LNCAP (cell line): Measurements from ENCODE around the gene TENM3.

ENCODE experiments used
- TF ChIP-seq, protein P1 (sequence below): fragments of 450-650 bp; IDR thresholded peaks from 2 replicates; pipeline ENCODE4 v1.5.1; 2017; ENCODE audit warnings: mild to moderate bottlenecking

Gene TENM3

GRCh38 chr4:182749667-182750167, 506.5 kb downstream of the TENM3 start:
- TF ChIP-seq, protein P1, sequence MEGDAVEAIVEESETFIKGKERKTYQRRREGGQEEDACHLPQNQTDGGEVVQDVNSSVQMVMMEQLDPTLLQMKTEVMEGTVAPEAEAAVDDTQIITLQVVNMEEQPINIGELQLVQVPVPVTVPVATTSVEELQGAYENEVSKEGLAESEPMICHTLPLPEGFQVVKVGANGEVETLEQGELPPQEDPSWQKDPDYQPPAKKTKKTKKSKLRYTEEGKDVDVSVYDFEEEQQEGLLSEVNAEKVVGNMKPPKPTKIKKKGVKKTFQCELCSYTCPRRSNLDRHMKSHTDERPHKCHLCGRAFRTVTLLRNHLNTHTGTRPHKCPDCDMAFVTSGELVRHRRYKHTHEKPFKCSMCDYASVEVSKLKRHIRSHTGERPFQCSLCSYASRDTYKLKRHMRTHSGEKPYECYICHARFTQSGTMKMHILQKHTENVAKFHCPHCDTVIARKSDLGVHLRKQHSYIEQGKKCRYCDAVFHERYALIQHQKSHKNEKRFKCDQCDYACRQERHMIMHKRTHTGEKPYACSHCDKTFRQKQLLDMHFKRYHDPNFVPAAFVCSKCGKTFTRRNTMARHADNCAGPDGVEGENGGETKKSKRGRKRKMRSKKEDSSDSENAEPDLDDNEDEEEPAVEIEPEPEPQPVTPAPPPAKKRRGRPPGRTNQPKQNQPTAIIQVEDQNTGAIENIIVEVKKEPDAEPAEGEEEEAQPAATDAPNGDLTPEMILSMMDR, result no peak

DNA sequence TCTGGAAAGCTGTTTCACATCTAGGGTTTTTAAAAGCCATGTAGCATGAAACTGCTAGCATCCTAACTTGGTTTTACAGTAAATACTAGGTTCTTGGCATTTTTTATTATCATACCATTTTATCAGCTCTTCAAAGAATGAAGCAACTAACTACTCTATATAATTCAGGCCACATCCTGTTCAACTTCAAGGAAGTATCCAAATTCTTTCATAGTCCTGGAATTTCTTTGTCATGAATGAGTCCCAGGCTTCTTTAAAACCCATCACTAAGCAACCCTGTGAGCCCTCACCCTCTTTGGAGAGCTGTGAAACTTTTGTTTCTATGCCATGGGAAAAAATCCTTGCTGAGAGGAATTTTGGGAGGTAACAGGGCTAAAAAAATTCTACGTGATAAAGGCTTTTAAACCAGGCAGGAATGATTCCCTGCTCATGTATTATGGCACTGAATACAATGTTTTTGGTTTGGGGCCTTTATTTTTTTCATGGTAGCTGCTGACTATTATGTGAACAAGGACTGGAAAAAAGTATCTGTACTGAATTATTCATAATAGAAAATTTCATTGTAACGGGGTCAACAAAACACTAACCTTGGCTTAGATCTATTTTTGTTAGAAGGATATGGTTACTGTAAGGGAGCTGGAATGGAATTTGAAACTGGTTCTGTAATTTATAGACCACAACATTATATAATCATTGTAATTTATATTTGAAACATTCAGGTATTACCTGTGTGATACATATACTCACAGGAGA, 509.1 kb downstream of the TENM3 start:
- TF ChIP-seq, protein P1, result no peak

GRCh38 chr4:182754895-182755294, 511.7 kb downstream of the TENM3 start:
- TF ChIP-seq, protein P1, result no peak

DNA sequence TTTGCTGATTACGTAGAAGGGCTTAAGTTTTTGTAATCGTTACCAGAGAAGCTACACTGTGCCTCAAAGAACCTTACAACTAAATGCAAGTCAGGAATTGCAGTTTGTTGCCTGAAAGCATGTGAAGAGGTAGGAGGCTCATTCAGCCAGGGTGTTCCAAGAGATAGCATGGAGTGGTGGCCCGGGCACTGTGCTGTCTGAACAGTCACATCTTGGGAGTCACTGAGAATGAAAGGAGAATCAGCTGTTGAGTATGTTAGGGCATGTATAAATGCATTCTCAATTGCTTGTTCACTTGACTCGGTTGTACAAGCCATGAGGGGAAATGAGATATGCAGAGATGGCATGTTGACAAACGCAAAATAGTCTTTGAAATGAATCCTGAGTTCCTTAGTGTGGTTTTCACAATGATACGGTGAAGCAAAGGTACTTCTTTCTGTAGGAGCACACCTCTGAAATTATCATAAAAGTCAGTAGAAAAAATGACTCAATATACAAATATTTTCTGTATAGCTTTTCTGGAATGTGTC, 513.0 kb downstream of the TENM3 start:
- TF ChIP-seq, protein P1, result no peak

DNA sequence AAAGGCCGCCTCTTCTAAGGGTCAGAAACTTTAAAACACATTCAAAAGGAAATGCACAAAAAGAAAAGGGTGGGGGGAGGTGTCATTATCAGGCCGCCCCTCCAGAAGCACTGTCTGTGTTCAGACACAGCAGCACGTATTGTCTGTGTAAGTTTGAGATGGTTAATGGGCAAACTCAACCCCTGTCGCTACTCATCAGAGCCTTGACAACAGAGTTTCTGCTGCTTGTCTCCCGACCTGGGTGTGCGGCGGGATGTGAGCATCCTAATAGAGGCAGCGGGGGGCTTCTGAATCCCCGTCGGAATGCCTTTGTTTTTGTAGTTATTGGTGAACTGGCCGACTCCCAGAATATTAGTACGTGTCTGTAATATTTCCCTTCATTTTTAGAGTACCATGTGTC, 515.1 kb downstream of the TENM3 start:
- TF ChIP-seq, protein P1, result no peak

DNA sequence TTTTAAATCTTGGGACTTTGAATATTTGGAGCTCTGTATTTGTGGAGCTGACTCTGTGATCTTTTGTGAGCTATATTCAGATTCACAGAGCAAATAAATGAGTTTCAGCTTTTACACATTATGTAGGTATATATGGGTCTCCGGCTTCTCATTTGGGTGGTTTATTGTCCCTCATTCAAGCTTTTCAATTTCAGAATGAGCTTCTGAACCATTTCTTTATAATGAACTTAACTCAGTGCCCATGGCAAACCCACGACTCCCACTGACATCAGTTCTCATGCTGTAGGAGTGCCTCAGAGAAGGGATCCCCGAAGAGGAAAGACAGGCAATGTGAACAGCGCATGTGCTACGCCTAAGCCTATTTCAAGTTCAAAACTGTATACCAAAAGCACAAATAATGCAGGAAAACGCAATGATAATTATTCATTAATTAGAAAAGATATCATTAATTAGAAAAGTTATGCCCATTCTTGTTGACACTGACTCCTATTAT, 517.4 kb downstream of the TENM3 start:
- TF ChIP-seq, protein P1, result no peak

DNA sequence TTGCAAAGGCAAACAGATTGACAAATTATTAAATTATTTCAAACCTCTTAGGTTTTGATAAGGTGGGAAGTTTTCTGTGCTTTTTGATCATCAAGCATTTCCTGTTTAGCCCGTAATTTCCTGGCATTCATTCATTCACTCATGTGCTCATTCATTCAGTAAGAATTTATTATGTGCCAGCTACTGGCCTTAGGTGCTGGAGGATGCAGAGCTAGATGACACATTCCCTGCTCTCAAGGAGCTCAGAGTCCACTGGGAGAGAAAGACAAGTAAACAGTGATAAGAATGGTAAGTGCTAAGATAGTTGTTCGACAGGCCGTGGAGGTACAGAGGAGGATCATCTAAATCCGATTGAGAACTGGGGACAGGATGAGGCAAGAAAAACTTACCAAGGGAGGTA, 520.9 kb downstream of the TENM3 start:
- TF ChIP-seq, protein P1, result no peak
